ENCODE data around the gene NANS. TPM values are rescaled to one million over a fixed set of nuclear protein-coding genes. Genes with fewer than 3 reads are reported as not detected.
"Not testable (repeated sequence)": the region's sequence is repeated elsewhere in the genome, so short reads cannot be mapped to it uniquely, and the experiment has no call there.

Gene NANS
- total RNA-seq, 1 experiment from 2014 or later: 48.9 TPM

DNA sequence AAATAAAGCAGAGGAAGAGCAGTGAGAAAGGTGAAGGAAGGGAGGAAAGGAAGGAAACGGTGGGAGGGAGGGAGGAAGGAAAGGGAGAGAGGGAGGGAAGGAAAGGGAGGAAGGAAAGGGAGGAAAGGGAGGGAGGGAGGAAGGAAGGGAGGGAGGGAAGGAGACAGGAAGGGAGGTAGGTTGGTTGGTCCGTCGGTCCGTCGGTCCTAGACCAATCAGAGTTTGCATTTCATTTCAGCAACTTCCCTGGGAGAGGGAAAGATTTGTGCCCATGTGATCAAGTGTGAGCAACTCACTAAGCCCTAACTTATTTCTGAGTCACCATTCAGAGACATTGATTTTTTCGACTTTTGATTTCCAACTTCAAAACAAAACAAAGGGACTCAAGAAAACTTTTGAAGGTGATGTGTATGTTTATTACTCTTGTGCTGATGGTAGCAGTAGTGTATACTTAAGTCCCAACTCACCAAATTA, 18.8 kb downstream of the NANS start (continued):
- no peak for TF ChIP-seq ZFX (IDR thresholded peaks at IDR 0.05)

DNA sequence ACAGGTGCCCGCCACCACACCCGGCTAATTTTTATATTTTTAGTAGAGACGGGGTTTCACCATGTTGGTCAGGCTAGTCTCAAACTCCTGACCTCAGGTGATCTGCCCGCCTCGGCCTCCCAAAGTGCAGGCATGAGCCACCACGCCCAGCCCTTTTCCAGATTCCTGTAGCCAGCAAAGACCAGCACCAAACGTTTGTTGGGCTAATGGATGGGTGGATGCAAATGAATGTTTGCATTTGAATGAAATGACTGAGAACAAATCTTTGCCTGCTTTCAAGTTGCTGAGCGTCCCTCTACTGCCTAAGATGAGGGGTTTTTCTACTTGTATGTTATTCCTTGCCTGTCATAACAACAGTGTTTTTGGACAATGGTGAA, 20.0 kb downstream of the NANS start:
- POLR2A ChIA-PET; H3K27me3 ChIP-seq (ENCODE audit: insufficient read depth, low read length); BruUV-seq (replicated peaks); H3K4me3 ChIP-seq (replicated peaks in 1 of 2; ENCODE audit: low read depth in 1 of 2, low read length in 2 of 2); ATAC-seq; H2AFZ ChIP-seq (ENCODE audit: low read depth, low read length, poor library complexity, severe bottlenecking); H3K4me2 ChIP-seq (ENCODE audit: low read length); H3K9ac ChIP-seq (ENCODE audit: low read length); DNase-seq (ENCODE audit: low read depth, low spot score); H4K20me1 ChIP-seq (ENCODE audit: insufficient read depth); RAD21 ChIA-PET (ENCODE audit: low non-redundant PET in 1 of 2, low total read pairs in 2 of 2, uncharacterized antibody in 2 of 2, unreplicated experiment in 2 of 2); H3K9me3 ChIP-seq (ENCODE audit: control insufficient read depth in 1 of 2, insufficient read depth in 1 of 2, low read depth in 1 of 2, low read length in 2 of 2); H3K9me2 ChIP-seq (ENCODE audit: insufficient read depth); H3K27ac ChIP-seq (ENCODE audit: low read depth, low read length): not testable (repeated sequence)
- H3K79me2 ChIP-seq (ENCODE audit: insufficient read depth, low read length): peaks cover 30% of the 10 kb centered on the region
- H3K36me3 ChIP-seq (ENCODE audit: control insufficient read depth in 1 of 2, insufficient read depth in 2 of 2, low read length in 2 of 2): peaks cover 21 to 29% of the 10 kb centered on the region in 2 experiments
- intact Hi-C loops (cut with micrococcal nuclease): loop anchor here (10.0 kb wide), 2 partner anchors 138 to 698 kb away; no protein-coding TSS in a partner anchor
- CTCF ChIA-PET: interaction anchor here (0.9 kb wide), 1 partner anchor 179 kb away, joined by 4 read pairs; the partner anchor contains the start of gene TBC1D2
- H3K4me1 ChIP-seq (ENCODE audit: control insufficient read depth in 1 of 2, insufficient read depth in 2 of 2, low read length in 2 of 2): peaks cover 0 to 27% of the 10 kb centered on the region in 2 experiments; a peak in 3 of 4 replicates

DNA sequence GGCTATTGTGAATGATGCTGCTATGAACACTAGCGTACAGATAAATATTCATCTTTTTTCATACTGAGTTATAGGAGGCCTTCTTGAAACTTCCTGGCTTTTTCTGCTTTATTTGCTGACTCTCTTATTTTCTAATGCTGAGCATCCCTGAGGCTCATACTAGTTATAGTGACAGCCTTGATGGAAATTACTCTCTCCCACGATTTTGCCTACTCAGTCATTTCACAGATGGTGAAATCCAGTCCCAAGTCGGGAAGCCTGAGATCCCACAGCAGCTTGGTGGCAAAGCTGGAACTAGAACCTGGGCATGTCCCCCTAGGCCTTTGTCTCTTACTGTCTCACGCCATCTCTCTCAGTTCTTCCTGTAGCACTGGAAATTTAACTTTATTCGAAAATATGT, 22.4 kb downstream of the NANS start:
- Histone ChIP-seq H4K20me1 (ENCODE audit: insufficient read depth) (no peaks in the 10 kb centered on the region), H3K79me2 (ENCODE audit: insufficient read depth, low read length) (peaks cover 23% of the 10 kb centered on the region), H3K4me2 (ENCODE audit: low read length) (no peak overlapping the region), H3K9ac (ENCODE audit: low read length) (no peak overlapping the region), H3K4me1 (ENCODE audit: control insufficient read depth in 1 of 2, insufficient read depth in 2 of 2, low read length in 2 of 2) (peaks cover 0 to 27% of the 10 kb centered on the region in 2 experiments; a peak in 3 of 4 replicates), H3K9me3 (ENCODE audit: control insufficient read depth in 1 of 2, insufficient read depth in 1 of 2, low read depth in 1 of 2, low read length in 2 of 2) (no peaks in the 10 kb centered on the region), H3K27ac (ENCODE audit: low read depth, low read length) (no peak overlapping the region), H3K4me3 (replicated peaks in 1 of 2; ENCODE audit: low read depth in 1 of 2, low read length in 2 of 2) (no peak overlapping the region), H3K27me3 (ENCODE audit: insufficient read depth, low read length) (no peaks in the 10 kb centered on the region), H3K36me3 (ENCODE audit: control insufficient read depth in 1 of 2, insufficient read depth in 2 of 2, low read length in 2 of 2) (peaks cover 30 to 52% of the 10 kb centered on the region in 2 experiments), H3K9me2 (ENCODE audit: insufficient read depth) (no peaks in the 10 kb centered on the region), H2AFZ (ENCODE audit: low read depth, low read length, poor library complexity, severe bottlenecking) (no peak overlapping the region)
- ChIA-PET CTCF (interaction anchor here (0.5 kb wide), 1 partner anchor 1477 kb away, joined by 5 read pairs; no protein-coding TSS in a partner anchor), RAD21 (ENCODE audit: low non-redundant PET in 1 of 2, low total read pairs in 2 of 2, uncharacterized antibody in 2 of 2, unreplicated experiment in 2 of 2) (no interaction called here), POLR2A (no interaction called here)
- TF ChIP-seq, protein P1, sequence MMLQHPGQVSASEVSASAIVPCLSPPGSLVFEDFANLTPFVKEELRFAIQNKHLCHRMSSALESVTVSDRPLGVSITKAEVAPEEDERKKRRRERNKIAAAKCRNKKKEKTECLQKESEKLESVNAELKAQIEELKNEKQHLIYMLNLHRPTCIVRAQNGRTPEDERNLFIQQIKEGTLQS (IDR thresholded peaks at IDR 0.05): no peak
- no peak for TF ChIP-seq YY1 (IDR thresholded peaks at IDR 0.05; ENCODE audit: extremely low read depth, insufficient replicate concordance, low read depth, low read length)
- TF ChIP-seq FOSL1 (IDR thresholded peaks at IDR 0.05; ENCODE audit: low read depth): no peak
- no peak for TF ChIP-seq POLR2A (IDR thresholded peaks at IDR 0.05; ENCODE audit: borderline replicate concordance, extremely low read depth, insufficient read depth, insufficient read length)
- TF ChIP-seq SP1 (IDR thresholded peaks at IDR 0.05; ENCODE audit: low read depth): no peak
- TF ChIP-seq TCF7L2 (IDR thresholded peaks at IDR 0.05; ENCODE audit: borderline replicate concordance, extremely low read depth, insufficient read depth, insufficient read length): no peak
- DNase-seq (ENCODE audit: low read depth, low spot score) (no peak), ATAC-seq (no peak)
- intact Hi-C loops (cut with micrococcal nuclease): loop anchor here (10.0 kb wide), 2 partner anchors 136 to 696 kb away; no protein-coding TSS in a partner anchor
- BruUV-seq (replicated peaks): no TSS peak

Measured in HCT116 (cell line).